ENCODE measurements around the gene LSAMP. TPM values are rescaled to one million over a fixed set of nuclear protein-coding genes. Genes with fewer than 3 reads are reported as not detected.

LSAMP gene
- total and polyA plus RNA-seq, 2 experiments from 2014 or later = 2.0 to 2.9 TPM

GRCh38 chr3:116393199-116393598 lies 52.1 kb downstream of the LSAMP start:
- Mint-ChIP-seq H3K27me3 (ENCODE audit: insufficient read depth, low read depth, poor library complexity) (no peaks in the 10 kb centered on the region), H3K9me3 (peaks cover 20% of the 10 kb centered on the region), H3K4me1 (peaks cover 23% of the 10 kb centered on the region)

More at GRCh38 chr3:116393199-116393598, 52.1 kb downstream of the LSAMP start:
- H3K4me3 ChIP-seq = no peak overlapping the region
- no peak for DNase-seq (ENCODE audit: low spot score)
- H3K79me2 ChIP-seq (replicated peaks; ENCODE audit: insufficient read depth) = no peaks in the 10 kb centered on the region
- H3K27ac Mint-ChIP-seq = no peak overlapping the region
- no peak for ATAC-seq
- no peaks in the 10 kb centered on the region for H4K20me1 ChIP-seq (replicated peaks; ENCODE audit: insufficient read depth)
- no peaks in the 10 kb centered on the region; the same call in 1 of the 2 replicates for H3F3A ChIP-seq (replicated peaks; ENCODE audit: low read depth)
- H3K27ac ChIP-seq (ENCODE audit: low read depth) = no peak overlapping the region
- H3K36me3 Mint-ChIP-seq (ENCODE audit: low read depth) = peaks cover 9% of the 10 kb centered on the region
- no peak overlapping the region for H3K4me3 Mint-ChIP-seq
- H2AFZ ChIP-seq = no peak overlapping the region
- no peak for TF ChIP-seq ZNF462 (CRISPR knock-in tag; IDR thresholded peaks at IDR 0.05)
- peaks cover 19% of the 10 kb centered on the region for H3K4me1 ChIP-seq (ENCODE audit: insufficient read depth)
- no peak overlapping the region for H3K4me2 ChIP-seq
- no peaks in the 10 kb centered on the region for H3K9me2 ChIP-seq (ENCODE audit: insufficient read depth)
- H3K36me3 ChIP-seq (ENCODE audit: insufficient read depth) = no peaks in the 10 kb centered on the region
- no peaks in the 10 kb centered on the region for H3K27me3 ChIP-seq (ENCODE audit: insufficient read depth)
